GM21528 (cell line): ENCODE measurements around the gene SLC24A4.

ENCODE experiments used
- ATAC-seq: cut with Tn5 transposase; IDR thresholded peaks from one replicate; pipeline ENCODE4 v1.9.1; 2021; ENCODE audit warnings: mild to moderate bottlenecking, moderate library complexity; ENCODE audit not compliant: unreplicated experiment, low FRiP score

Gene SLC24A4

GRCh38 chr14:92366237-92366636 lies 43.3 kb downstream of the SLC24A4 start:
- ATAC-seq: no peak

- ATAC-seq: no peak
These were observed 45.0 kb downstream of the SLC24A4 start for GRCh38 chr14:92368001-92368400.

GRCh38 chr14:92369097-92369496 lies 46.1 kb downstream of the SLC24A4 start:
- ATAC-seq: no peak

- no peak for ATAC-seq
These were observed 49.3 kb downstream of the SLC24A4 start for GRCh38 chr14:92372230-92372629.

GRCh38 chr14:92373336-92373735 lies 50.4 kb downstream of the SLC24A4 start:
- no peak for ATAC-seq

GRCh38 chr14:92380131-92380530 lies 57.2 kb downstream of the SLC24A4 start:
- no peak for ATAC-seq

GRCh38 chr14:92380582-92380981 lies 57.6 kb downstream of the SLC24A4 start:
- ATAC-seq: no peak

GRCh38 chr14:92382677-92383076 lies 59.7 kb downstream of the SLC24A4 start:
- no peak for ATAC-seq

- ATAC-seq: no peak
These were observed 60.8 kb downstream of the SLC24A4 start for GRCh38 chr14:92383805-92384204.

- no peak for ATAC-seq
These were observed 61.6 kb downstream of the SLC24A4 start for GRCh38 chr14:92384461-92385133.

GRCh38 chr14:92385561-92385960 lies 62.6 kb downstream of the SLC24A4 start:
- ATAC-seq: no peak

- ATAC-seq: no peak
These were observed 63.2 kb downstream of the SLC24A4 start for GRCh38 chr14:92386165-92386564.

- no peak for ATAC-seq
These were observed 63.7 kb downstream of the SLC24A4 start for GRCh38 chr14:92386637-92387036.

GRCh38 chr14:92387578-92387977 lies 64.6 kb downstream of the SLC24A4 start:
- ATAC-seq: no peak

- ATAC-seq: no peak
These were observed 66.7 kb downstream of the SLC24A4 start for GRCh38 chr14:92389598-92390158.

GRCh38 chr14:92391726-92392125 lies 68.8 kb downstream of the SLC24A4 start:
- ATAC-seq: no peak

- no peak for ATAC-seq
These were observed 69.7 kb downstream of the SLC24A4 start for GRCh38 chr14:92392711-92393110.

- no peak for ATAC-seq
These were observed 74.4 kb downstream of the SLC24A4 start for GRCh38 chr14:92397150-92397952.

GRCh38 chr14:92397953-92398564 lies 75.1 kb downstream of the SLC24A4 start:
- ATAC-seq: no peak

- no peak for ATAC-seq
These were observed 76.1 kb downstream of the SLC24A4 start for GRCh38 chr14:92398888-92399636.
